H9 (cell line): Measurements from ENCODE around the gene HSD17B2. TPM values are rescaled to one million over a fixed set of nuclear protein-coding genes. Genes with fewer than 3 reads are reported as not detected.

Source experiments
- DNase-seq: peaks from one replicate; pipeline ENCODE4 v3.0.0-alpha.2; 2017
- H2AFZ ChIP-seq: one replicate; pipeline ENCODE4 v1.6.1; 2013; ENCODE audit warnings: mild to moderate bottlenecking, low read length, control low read depth, moderate library complexity
- H2AK5ac ChIP-seq: 2 replicates; pipeline ENCODE4 v1.6.1; 2013; ENCODE audit warnings: low read length, control low read depth, mixed read lengths; ENCODE audit not compliant: insufficient read length
- H2BK120ac ChIP-seq: one replicate; pipeline ENCODE4 v1.6.1; 2013; ENCODE audit warnings: low read depth, mild to moderate bottlenecking, low read length, control low read depth, inconsistent platforms; ENCODE audit not compliant: poor library complexity, severe bottlenecking
- H2BK12ac ChIP-seq: 2 replicates; pipeline ENCODE4 v1.6.1; 2013; ENCODE audit warnings: low read length, control low read depth, mixed read lengths, low read depth; ENCODE audit not compliant: insufficient read length
- H2BK15ac ChIP-seq: 2 replicates; pipeline ENCODE4 v1.6.1; 2013; ENCODE audit warnings: low read depth, low read length, control low read depth
- H2BK20ac ChIP-seq: one replicate; pipeline ENCODE4 v1.6.1; 2013; ENCODE audit warnings: low read depth, mild to moderate bottlenecking, low read length, control low read depth, inconsistent platforms; ENCODE audit not compliant: poor library complexity, severe bottlenecking
- H2BK5ac ChIP-seq: 2 replicates; pipeline ENCODE4 v1.6.1; 2013; ENCODE audit warnings: low read length, control low read depth, mixed read lengths; ENCODE audit not compliant: insufficient read length
- H3K14ac ChIP-seq: 2 replicates; pipeline ENCODE4 v1.6.1; 2013; ENCODE audit warnings: low read length, control low read depth; ENCODE audit not compliant: insufficient read depth
- H3K18ac ChIP-seq: 2 replicates; pipeline ENCODE4 v1.6.1; 2013; ENCODE audit warnings: low read depth, mild to moderate bottlenecking, mixed read lengths, low read length, control low read depth; ENCODE audit not compliant: insufficient read length
- H3K23ac ChIP-seq: 2 replicates; pipeline ENCODE4 v1.6.1; 2013; ENCODE audit warnings: low read length, control low read depth, mixed read lengths, low read depth; ENCODE audit not compliant: insufficient read length
- H3K23me2 ChIP-seq: 2 replicates; pipeline ENCODE4 v1.6.1; 2013; ENCODE audit warnings: low read depth, mild to moderate bottlenecking, mixed read lengths, low read length, control low read depth; ENCODE audit not compliant: insufficient read length, poor library complexity, severe bottlenecking
- H3K27ac ChIP-seq: 2 replicates; pipeline ENCODE4 v1.5.1; 2013; ENCODE audit warnings: low read length, control low read depth, mixed read lengths, low read depth; ENCODE audit not compliant: insufficient read length
- H3K27me3 ChIP-seq: 2 replicates; pipeline ENCODE4 v1.6.1; 2013; ENCODE audit warnings: low read length, control low read depth, inconsistent platforms; ENCODE audit not compliant: insufficient read depth
- H3K4ac ChIP-seq: 2 replicates; pipeline ENCODE4 v1.6.1; 2013; ENCODE audit warnings: low read depth, mild to moderate bottlenecking, control low read depth, inconsistent platforms, low read length, moderate library complexity
- H3K4me1 ChIP-seq: 2 replicates; pipeline ENCODE4 v1.6.1; 2013; ENCODE audit warnings: low read length, control low read depth, inconsistent platforms; ENCODE audit not compliant: insufficient read depth
- H3K4me2 ChIP-seq: 2 replicates; pipeline ENCODE4 v1.6.1; 2013; ENCODE audit warnings: low read length, control low read depth, mixed read lengths; ENCODE audit not compliant: insufficient read length, insufficient read depth
- H3K56ac ChIP-seq: 2 replicates; pipeline ENCODE4 v1.6.1; 2013; ENCODE audit warnings: low read depth, mild to moderate bottlenecking, mixed read lengths, low read length, control low read depth; ENCODE audit not compliant: insufficient read length
- H3K79me1 ChIP-seq: 2 replicates; pipeline ENCODE4 v1.6.1; 2013; ENCODE audit warnings: low read depth, mild to moderate bottlenecking, moderate library complexity, low read length, control low read depth, inconsistent platforms; ENCODE audit not compliant: insufficient read depth, poor library complexity, severe bottlenecking
- H3K79me2 ChIP-seq: 2 replicates; pipeline ENCODE4 v1.6.1; 2013; ENCODE audit warnings: low read length, control low read depth, inconsistent platforms; ENCODE audit not compliant: insufficient read depth
- H3K9ac ChIP-seq: 2 replicates; pipeline ENCODE4 v1.6.1; 2013; ENCODE audit warnings: low read length, control low read depth, mixed read lengths; ENCODE audit not compliant: insufficient read length; ENCODE audit errors: extremely low read depth
- H3K9me3 ChIP-seq: one replicate; pipeline ENCODE4 v1.6.1; 2013; ENCODE audit warnings: low read depth, low read length, inconsistent platforms; ENCODE audit not compliant: control insufficient read depth
- H3T11ph ChIP-seq: one replicate; pipeline ENCODE4 v1.6.1; 2013; ENCODE audit warnings: mild to moderate bottlenecking, low read length, control low read depth, inconsistent platforms
- H4K20me1 ChIP-seq: one replicate; pipeline ENCODE4 v1.6.1; 2013; ENCODE audit not compliant: control insufficient read depth, insufficient read length, insufficient read depth
- H4K5ac ChIP-seq: 2 replicates; pipeline ENCODE4 v1.6.1; 2013; ENCODE audit warnings: low read depth, mild to moderate bottlenecking, mixed read lengths, low read length, control low read depth; ENCODE audit not compliant: insufficient read length
- H4K8ac ChIP-seq: replicated peaks from 2 replicates; pipeline ENCODE4 v1.6.1; 2013; ENCODE audit warnings: low read length, control low read depth, mixed read lengths, low read depth; ENCODE audit not compliant: insufficient read length
- H4K91ac ChIP-seq: 2 replicates; pipeline ENCODE4 v1.6.1; 2013; ENCODE audit warnings: low read depth, mild to moderate bottlenecking, moderate library complexity, mixed read lengths, low read length, control low read depth; ENCODE audit not compliant: insufficient read length
- H3K27ac Mint-ChIP-seq, 3 experiments: 2 replicates in 2 of 3; 3 replicates in 1 of 3; pipeline ENCODE4 v1.8.0; 2020 to 2021; ENCODE audit warnings: mixed read lengths in 3 of 3, mild to moderate bottlenecking in 1 of 3, moderate library complexity in 1 of 3
- H3K27me3 Mint-ChIP-seq: 2 replicates; pipeline ENCODE4 v1.8.0; 2021; ENCODE audit warnings: low read depth, mild to moderate bottlenecking, moderate library complexity, mixed read lengths
- H3K36me3 Mint-ChIP-seq, 3 experiments: 2 replicates in 2 of 3; 3 replicates in 1 of 3; pipeline ENCODE4 v1.8.0; 2020 to 2021; ENCODE audit warnings: low read depth in 3 of 3, mixed read lengths in 3 of 3; ENCODE audit not compliant: insufficient read depth in 1 of 3
- H3K4me1 Mint-ChIP-seq, 2 experiments: 2 replicates each; pipeline ENCODE4 v1.8.0; 2020; ENCODE audit warnings: mixed read lengths in 2 of 2
- H3K4me3 Mint-ChIP-seq, 2 experiments: 2 replicates in 1 of 2; 3 replicates in 1 of 2; pipeline ENCODE4 v1.8.0; 2020 to 2021; ENCODE audit warnings: mild to moderate bottlenecking in 2 of 2, mixed read lengths in 2 of 2, moderate library complexity in 1 of 2
- H3K9me3 Mint-ChIP-seq, 2 experiments: 2 replicates in 1 of 2; 3 replicates in 1 of 2; pipeline ENCODE4 v1.8.0; 2020; ENCODE audit warnings: mild to moderate bottlenecking in 2 of 2, mixed read lengths in 2 of 2, moderate library complexity in 1 of 2
- WGBS: extraction: QIAGEN DNeasy Blood & Tissue Kit; methylation state at CpG from one replicate; pipeline ENCODE4 v1.1.7; 2013; ENCODE audit warnings: missing lambda C conversion rate, low lambda C conversion rate, mixed read lengths; ENCODE audit not compliant: insufficient read length; ENCODE audit errors: extremely low coverage; 5-methylcytosine and 5-hydroxymethylcytosine counted together
- total RNA-seq: library from RNA; stranded (reverse); gene quantifications from 2 replicates; pipeline ENCODE4 v1.2.1, GENCODE V29; 2021
- TF ChIP-seq, protein P1 (sequence below): fragments of 200-600 bp; sonication (generic); conservative IDR thresholded peaks from 3 replicates; pipeline ENCODE4 v1.8.0; 2021; ENCODE audit warnings: antibody characterized with exemption, mild to moderate bottlenecking

Gene HSD17B2
- total RNA-seq, 1 experiment from 2014 or later, result not detected

GRCh38 chr16:82059161-82059982 lies 24.3 kb downstream of the HSD17B2 start:
- Histone ChIP-seq H2BK12ac (no peak overlapping the region), H2AFZ (no peak overlapping the region), H3K27me3 (no peaks in the 10 kb centered on the region), H4K91ac (no peak overlapping the region), H3K14ac (no peak overlapping the region), H3K9me3 (no peaks in the 10 kb centered on the region), H3K4me1 (no peaks in the 10 kb centered on the region), H3K4ac (no peak overlapping the region), H2BK120ac (no peak overlapping the region), H3K79me1 (no peaks in the 10 kb centered on the region), H2BK20ac (no peak overlapping the region), H2AK5ac (no peak overlapping the region), H3K56ac (no peak overlapping the region), H3K27ac (no peak overlapping the region), H3K23ac (no peak overlapping the region), H4K20me1 (no peaks in the 10 kb centered on the region), H3K18ac (no peak overlapping the region), H4K8ac (no peak overlapping the region), H2BK15ac (no peak overlapping the region), H2BK5ac (no peak overlapping the region), H3T11ph (no peak overlapping the region), H3K4me2 (no peak overlapping the region), H3K79me2 (no peaks in the 10 kb centered on the region), H3K23me2 (no peaks in the 10 kb centered on the region), H4K5ac (no peak overlapping the region), H3K9ac (no peak overlapping the region)
- Mint-ChIP-seq H3K36me3 (no peaks in the 10 kb centered on the region), H3K4me1 (peaks cover 0 to 2% of the 10 kb centered on the region in 2 experiments; a peak in 1 of 4 replicates), H3K27ac (no peak overlapping the region), H3K9me3 (no peaks in the 10 kb centered on the region), H3K4me3 (no peak overlapping the region), H3K27me3 (no peaks in the 10 kb centered on the region; the same call in 1 of the 2 replicates)
- no CpG with 5 or more reads among the region's 8 CpGs for WGBS
- TF ChIP-seq, protein P1, sequence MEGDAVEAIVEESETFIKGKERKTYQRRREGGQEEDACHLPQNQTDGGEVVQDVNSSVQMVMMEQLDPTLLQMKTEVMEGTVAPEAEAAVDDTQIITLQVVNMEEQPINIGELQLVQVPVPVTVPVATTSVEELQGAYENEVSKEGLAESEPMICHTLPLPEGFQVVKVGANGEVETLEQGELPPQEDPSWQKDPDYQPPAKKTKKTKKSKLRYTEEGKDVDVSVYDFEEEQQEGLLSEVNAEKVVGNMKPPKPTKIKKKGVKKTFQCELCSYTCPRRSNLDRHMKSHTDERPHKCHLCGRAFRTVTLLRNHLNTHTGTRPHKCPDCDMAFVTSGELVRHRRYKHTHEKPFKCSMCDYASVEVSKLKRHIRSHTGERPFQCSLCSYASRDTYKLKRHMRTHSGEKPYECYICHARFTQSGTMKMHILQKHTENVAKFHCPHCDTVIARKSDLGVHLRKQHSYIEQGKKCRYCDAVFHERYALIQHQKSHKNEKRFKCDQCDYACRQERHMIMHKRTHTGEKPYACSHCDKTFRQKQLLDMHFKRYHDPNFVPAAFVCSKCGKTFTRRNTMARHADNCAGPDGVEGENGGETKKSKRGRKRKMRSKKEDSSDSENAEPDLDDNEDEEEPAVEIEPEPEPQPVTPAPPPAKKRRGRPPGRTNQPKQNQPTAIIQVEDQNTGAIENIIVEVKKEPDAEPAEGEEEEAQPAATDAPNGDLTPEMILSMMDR, result no peak
- no peak for DNase-seq
